HUES6 (cell line): ENCODE results near the gene ATIC.

Experiments
- H3K27ac ChIP-seq: 2 replicates; pipeline ENCODE4 v1.7.0; 2013; ENCODE audit warnings: low read depth, mild to moderate bottlenecking, low read length, inconsistent platforms
- H3K27me3 ChIP-seq: 2 replicates; pipeline ENCODE4 v1.6.1; 2013; ENCODE audit warnings: low read length; ENCODE audit not compliant: control insufficient read depth, insufficient read depth
- H3K36me3 ChIP-seq: 2 replicates; pipeline ENCODE4 v1.6.1; 2013; ENCODE audit warnings: low read length; ENCODE audit not compliant: control insufficient read depth, insufficient read depth
- H3K4me1 ChIP-seq: 2 replicates; pipeline ENCODE4 v1.6.1; 2013; ENCODE audit warnings: low read length; ENCODE audit not compliant: control insufficient read depth, insufficient read depth
- H3K4me3 ChIP-seq: 2 replicates; pipeline ENCODE4 v1.5.1; 2013; ENCODE audit warnings: low read depth, low read length
- H3K9ac ChIP-seq: one replicate; pipeline ENCODE4 v1.6.1; 2013; ENCODE audit warnings: mild to moderate bottlenecking, low read length
- H3K9me3 ChIP-seq: 2 replicates; pipeline ENCODE4 v1.6.1; 2013; ENCODE audit warnings: low read depth, low read length; ENCODE audit not compliant: control insufficient read depth, insufficient read depth

ATIC gene

GRCh38 chr2:215315301-215315700, 3.4 kb downstream of the ATIC start:
- H3K27ac ChIP-seq, result no peak overlapping the region
- H3K9ac ChIP-seq, result no peak overlapping the region
- peaks cover 68% of the 10 kb centered on the region for H3K36me3 ChIP-seq
- H3K9me3 ChIP-seq, result no peaks in the 10 kb centered on the region
- peaks cover 13% of the 10 kb centered on the region for H3K4me1 ChIP-seq
- H3K27me3 ChIP-seq, result no peaks in the 10 kb centered on the region
- H3K4me3 ChIP-seq, result no peak overlapping the region

GRCh38 chr2:215316336-215316735, 4.5 kb downstream of the ATIC start:
- Histone ChIP-seq H3K36me3 (peaks cover 78% of the 10 kb centered on the region), H3K27ac (no peak overlapping the region), H3K4me1 (peaks cover 13% of the 10 kb centered on the region), H3K27me3 (no peaks in the 10 kb centered on the region), H3K9ac (no peak overlapping the region), H3K9me3 (no peaks in the 10 kb centered on the region), H3K4me3 (no peak overlapping the region)

GRCh38 chr2:215319500-215319899, 7.6 kb downstream of the ATIC start:
- no peaks in the 10 kb centered on the region for H3K27me3 ChIP-seq
- no peak overlapping the region for H3K9ac ChIP-seq
- no peaks in the 10 kb centered on the region for H3K9me3 ChIP-seq
- H3K36me3 ChIP-seq, result peaks cover 87% of the 10 kb centered on the region
- no peak overlapping the region for H3K4me3 ChIP-seq
- H3K4me1 ChIP-seq, result no peaks in the 10 kb centered on the region; the same call in 1 of the 2 replicates
- no peak overlapping the region for H3K27ac ChIP-seq

DNA sequence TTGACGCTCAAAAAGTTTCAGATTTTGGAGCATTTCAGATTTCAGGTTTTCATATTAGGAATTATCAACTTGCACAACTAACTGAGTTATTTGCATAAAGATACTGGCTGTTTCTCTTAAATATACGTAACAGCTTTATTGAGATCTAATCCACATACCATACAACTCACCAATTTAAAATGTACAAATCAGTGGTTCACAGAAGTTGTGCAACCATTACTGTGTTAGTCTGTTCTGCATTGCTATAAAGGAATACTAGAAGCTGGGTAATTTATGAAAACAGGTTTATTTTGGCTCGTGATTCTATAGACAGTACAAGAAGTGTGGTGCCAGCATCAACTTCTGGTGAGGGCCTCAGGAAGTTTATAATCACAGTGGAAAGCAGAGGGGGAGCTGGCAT, 8.2 kb downstream of the ATIC start:
- H3K27me3 ChIP-seq, result no peaks in the 10 kb centered on the region
- H3K9ac ChIP-seq, result no peak overlapping the region
- H3K9me3 ChIP-seq, result no peaks in the 10 kb centered on the region
- H3K4me1 ChIP-seq, result no peaks in the 10 kb centered on the region; the same call in 1 of the 2 replicates
- H3K27ac ChIP-seq, result no peak overlapping the region
- H3K4me3 ChIP-seq, result no peak overlapping the region
- H3K36me3 ChIP-seq, result peaks cover 86% of the 10 kb centered on the region

DNA sequence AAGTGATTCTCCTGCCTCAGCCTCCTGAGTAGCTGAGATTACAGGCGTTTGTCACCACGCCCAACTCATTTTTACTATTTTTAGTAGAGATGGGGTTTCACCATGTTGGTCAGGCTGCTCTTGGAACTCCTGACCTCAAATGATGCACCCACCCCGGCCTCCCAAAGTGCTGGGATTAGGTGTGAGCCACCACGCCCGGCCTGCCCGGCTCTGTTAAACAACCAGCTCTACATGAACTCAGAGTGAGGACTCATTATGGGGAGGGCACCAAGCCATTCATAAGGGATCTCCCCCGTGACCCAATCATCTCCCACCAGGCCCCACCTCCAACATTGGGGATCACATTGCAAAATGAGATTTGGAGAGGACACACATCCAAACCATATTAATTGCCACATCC, 8.8 kb downstream of the ATIC start:
- Histone ChIP-seq H3K9me3 (no peaks in the 10 kb centered on the region), H3K9ac (no peak overlapping the region), H3K4me1 (no peaks in the 10 kb centered on the region; the same call in 1 of the 2 replicates), H3K27ac (no peak overlapping the region), H3K27me3 (no peaks in the 10 kb centered on the region), H3K36me3 (peaks cover 84% of the 10 kb centered on the region), H3K4me3 (no peak overlapping the region)

DNA sequence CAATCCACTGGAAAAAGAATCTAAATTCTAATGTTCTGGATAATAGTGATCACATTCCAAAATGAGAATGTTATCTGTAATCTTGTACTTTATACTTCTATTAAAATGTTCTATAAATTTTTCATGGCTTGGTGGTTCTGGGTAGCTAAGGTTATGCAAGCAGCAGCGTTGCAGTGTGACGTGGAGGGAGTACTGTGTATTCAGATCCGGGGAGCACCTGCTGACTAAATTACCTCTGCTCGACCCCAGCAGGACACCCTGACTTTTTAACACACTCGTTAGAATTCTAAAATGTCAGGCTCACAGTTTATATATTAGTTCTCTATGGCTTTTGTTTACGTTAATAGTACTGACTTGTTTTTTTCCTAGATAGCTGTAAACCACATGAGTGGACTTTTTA, 13.0 kb downstream of the ATIC start:
- Histone ChIP-seq H3K4me1 (peaks cover 15% of the 10 kb centered on the region), H3K36me3 (peaks cover 88% of the 10 kb centered on the region)

GRCh38 chr2:215328066-215328465, 16.2 kb downstream of the ATIC start:
- H3K27ac ChIP-seq, result 0 out of 2 replicates have a peak overlapping the region, but pooled peaks have one; percentile 50
- H3K4me1 ChIP-seq, result peaks cover 15% of the 10 kb centered on the region

More for the DNA sequence above, 13.0 kb downstream of the ATIC start:
- 0 out of 2 replicates have a peak overlapping the region, but pooled peaks have one; percentile 26 for H3K27ac ChIP-seq
- H3K9ac ChIP-seq, result no peak overlapping the region
- no peaks in the 10 kb centered on the region for H3K9me3 ChIP-seq
- H3K27me3 ChIP-seq, result no peaks in the 10 kb centered on the region
- H3K4me3 ChIP-seq, result no peak overlapping the region

GRCh38 chr2:215332872-215333595, 21.2 kb downstream of the ATIC start:
- Histone ChIP-seq H3K4me3 (no peak overlapping the region), H3K27me3 (no peaks in the 10 kb centered on the region), H3K27ac (no peak overlapping the region), H3K9ac (no peak overlapping the region), H3K9me3 (no peaks in the 10 kb centered on the region), H3K4me1 (peaks cover 5% of the 10 kb centered on the region; the same call in 1 of the 2 replicates), H3K36me3 (peaks cover 93% of the 10 kb centered on the region)

More at GRCh38 chr2:215328066-215328465, 16.2 kb downstream of the ATIC start:
- Histone ChIP-seq H3K36me3 (peaks cover 91% of the 10 kb centered on the region), H3K27me3 (no peaks in the 10 kb centered on the region), H3K9ac (no peak overlapping the region), H3K9me3 (no peaks in the 10 kb centered on the region), H3K4me3 (no peak overlapping the region)

- no peak overlapping the region for H3K9ac ChIP-seq
- peaks cover 96% of the 10 kb centered on the region for H3K36me3 ChIP-seq
- H3K27me3 ChIP-seq, result no peaks in the 10 kb centered on the region
- no peaks in the 10 kb centered on the region for H3K9me3 ChIP-seq
- H3K27ac ChIP-seq, result no peak overlapping the region
- no peak overlapping the region for H3K4me3 ChIP-seq
- H3K4me1 ChIP-seq, result no peaks in the 10 kb centered on the region
Observed at GRCh38 chr2:215338883-215339679, 27.2 kb downstream of the ATIC start.

GRCh38 chr2:215347878-215348277, 36.0 kb downstream of the ATIC start:
- H3K4me3 ChIP-seq, result no peak overlapping the region
- H3K9me3 ChIP-seq, result no peaks in the 10 kb centered on the region
- H3K9ac ChIP-seq, result no peak overlapping the region
- H3K4me1 ChIP-seq, result no peaks in the 10 kb centered on the region
- H3K27me3 ChIP-seq, result no peaks in the 10 kb centered on the region
- H3K36me3 ChIP-seq, result peaks cover 88% of the 10 kb centered on the region
- H3K27ac ChIP-seq, result no peak overlapping the region

GRCh38 chr2:215352602-215353001, 40.7 kb downstream of the ATIC start:
- Histone ChIP-seq H3K27me3 (no peaks in the 10 kb centered on the region), H3K9ac (no peak overlapping the region), H3K27ac (no peak overlapping the region), H3K4me1 (0 out of 2 replicates have a peak, but pooled peaks cover 4% of the 10 kb centered on the region), H3K4me3 (no peak overlapping the region), H3K36me3 (peaks cover 48% of the 10 kb centered on the region), H3K9me3 (no peaks in the 10 kb centered on the region)
